Thyroid gland (tissue), 4 donors: ENCODE measurements around the gene DNTT. TPM values are rescaled to one million over a fixed set of nuclear protein-coding genes. Genes with fewer than 3 reads are reported as not detected.
A peak's percentile ranks its signal among the peaks of the same experiment; 100 is the strongest.

Source experiments
- DNase-seq, 2 donors: peaks; one replicate each; pipeline ENCODE4 v3.0.0-alpha.2; 2019
- H3K27ac ChIP-seq, 3 donors: fragments of 200-600 bp; sonication (generic); 1 replicate in 2 of 3; 2 replicates in 1 of 3; pipeline ENCODE4 v1.5.1; 2016 to 2019; ENCODE audit warnings: mild to moderate bottlenecking in 1 of 3, moderate library complexity in 1 of 3
- H3K27me3 ChIP-seq: fragments of 200-600 bp; sonication (generic); one replicate; pipeline ENCODE4 v1.5.1; 2019
- H3K36me3 ChIP-seq, 2 donors: fragments of 200-600 bp; sonication (generic); one replicate each; pipeline ENCODE4 v1.5.1; 2016 to 2019
- H3K4me1 ChIP-seq, 2 donors: fragments of 200-600 bp; sonication (generic); one replicate each; pipeline ENCODE4 v1.5.1; 2017 to 2019
- H3K4me3 ChIP-seq, 3 donors: fragments of 200-600 bp; sonication (generic); replicated peaks in 1 of 3; 1 replicate in 2 of 3; 2 replicates in 1 of 3; pipeline ENCODE4 v1.5.1; 2016; ENCODE audit warnings: mild to moderate bottlenecking in 1 of 3
- H3K9me3 ChIP-seq: fragments of 200-600 bp; sonication (generic); one replicate; pipeline ENCODE4 v1.5.1; 2017
- POLR2A ChIP-seq, 2 donors: fragments of 450-650 bp; IDR thresholded peaks; one replicate each; pipeline ENCODE4 v1.6.1; 2017; ENCODE audit warnings: antibody characterized with exemption in 2 of 2, mild to moderate bottlenecking in 2 of 2, moderate library complexity in 1 of 2
- WGBS, 2 donors: methylation state at CpG; one replicate each; pipeline ENCODE4 v1.1.5; 2017; 5-methylcytosine and 5-hydroxymethylcytosine counted together
- intact Hi-C: fragments of 100-400 bp; cut with DNase I; formaldehyde crosslinking; loops from one replicate; pipeline ENCODE4 v1.15.1; 2023
- total RNA-seq, 4 donors: library from RNA; depleted of rRNA; stranded (reverse); fragments of >200 nt; gene quantifications; one replicate each; pipeline ENCODE4 v1.2.3, GENCODE V29; 2016
- TF ChIP-seq, protein P1 (sequence below), 6 experiments: fragments of 200-600 bp in 3 of 6; fragments of 450-650 bp in 3 of 6; sonication (generic) in 3 of 6; IDR thresholded peaks; one replicate each; pipeline ENCODE4 v1.5.1; 2016 to 2019; ENCODE audit warnings: antibody characterized with exemption in 6 of 6, mild to moderate bottlenecking in 2 of 6, inconsistent platforms in 1 of 6, moderate library complexity in 1 of 6

DNTT gene
- total RNA-seq, 4 donors from 2014 or later: 0.88 TPM; not detected in 3

DNA sequence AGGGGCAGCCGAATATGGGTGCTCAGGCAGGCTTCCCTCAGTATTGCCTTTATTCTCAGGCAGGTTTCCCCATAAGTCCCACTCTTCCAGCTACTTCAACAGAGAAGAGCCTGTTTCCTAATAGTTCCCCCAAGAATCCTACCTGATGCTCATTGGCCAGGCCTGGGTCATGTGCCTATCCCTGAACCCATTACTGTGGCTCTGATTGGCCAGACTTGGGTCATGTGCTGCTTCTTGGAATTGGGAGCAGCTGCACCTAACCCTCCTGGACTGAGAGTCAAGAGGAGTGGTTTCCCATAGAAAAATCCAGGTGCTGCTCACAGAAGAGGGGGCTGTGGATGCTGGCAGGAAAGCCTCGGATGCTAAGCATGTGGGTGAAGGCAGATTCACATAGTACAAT is 32.9 kb downstream of the DNTT start:
- Histone ChIP-seq H3K36me3 (no peaks in the 10 kb centered on the region), H3K27me3 (no peaks in the 10 kb centered on the region), H3K27ac (no peak overlapping the region), H3K9me3 (no peaks in the 10 kb centered on the region), H3K4me3 (no peak overlapping the region), H3K4me1 (peaks cover 13 to 18% of the 10 kb centered on the region in 2 donors)
- WGBS, 2 donors: 87 to 95% methylated on average over 2 of the region's 2 CpGs
- TF ChIP-seq, protein P1, sequence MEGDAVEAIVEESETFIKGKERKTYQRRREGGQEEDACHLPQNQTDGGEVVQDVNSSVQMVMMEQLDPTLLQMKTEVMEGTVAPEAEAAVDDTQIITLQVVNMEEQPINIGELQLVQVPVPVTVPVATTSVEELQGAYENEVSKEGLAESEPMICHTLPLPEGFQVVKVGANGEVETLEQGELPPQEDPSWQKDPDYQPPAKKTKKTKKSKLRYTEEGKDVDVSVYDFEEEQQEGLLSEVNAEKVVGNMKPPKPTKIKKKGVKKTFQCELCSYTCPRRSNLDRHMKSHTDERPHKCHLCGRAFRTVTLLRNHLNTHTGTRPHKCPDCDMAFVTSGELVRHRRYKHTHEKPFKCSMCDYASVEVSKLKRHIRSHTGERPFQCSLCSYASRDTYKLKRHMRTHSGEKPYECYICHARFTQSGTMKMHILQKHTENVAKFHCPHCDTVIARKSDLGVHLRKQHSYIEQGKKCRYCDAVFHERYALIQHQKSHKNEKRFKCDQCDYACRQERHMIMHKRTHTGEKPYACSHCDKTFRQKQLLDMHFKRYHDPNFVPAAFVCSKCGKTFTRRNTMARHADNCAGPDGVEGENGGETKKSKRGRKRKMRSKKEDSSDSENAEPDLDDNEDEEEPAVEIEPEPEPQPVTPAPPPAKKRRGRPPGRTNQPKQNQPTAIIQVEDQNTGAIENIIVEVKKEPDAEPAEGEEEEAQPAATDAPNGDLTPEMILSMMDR (IDR thresholded peaks at IDR 0.05): no peak
- no peak for TF ChIP-seq POLR2A (IDR thresholded peaks at IDR 0.05)
- intact Hi-C loops: no loop called here
- no peak for DNase-seq

DNA sequence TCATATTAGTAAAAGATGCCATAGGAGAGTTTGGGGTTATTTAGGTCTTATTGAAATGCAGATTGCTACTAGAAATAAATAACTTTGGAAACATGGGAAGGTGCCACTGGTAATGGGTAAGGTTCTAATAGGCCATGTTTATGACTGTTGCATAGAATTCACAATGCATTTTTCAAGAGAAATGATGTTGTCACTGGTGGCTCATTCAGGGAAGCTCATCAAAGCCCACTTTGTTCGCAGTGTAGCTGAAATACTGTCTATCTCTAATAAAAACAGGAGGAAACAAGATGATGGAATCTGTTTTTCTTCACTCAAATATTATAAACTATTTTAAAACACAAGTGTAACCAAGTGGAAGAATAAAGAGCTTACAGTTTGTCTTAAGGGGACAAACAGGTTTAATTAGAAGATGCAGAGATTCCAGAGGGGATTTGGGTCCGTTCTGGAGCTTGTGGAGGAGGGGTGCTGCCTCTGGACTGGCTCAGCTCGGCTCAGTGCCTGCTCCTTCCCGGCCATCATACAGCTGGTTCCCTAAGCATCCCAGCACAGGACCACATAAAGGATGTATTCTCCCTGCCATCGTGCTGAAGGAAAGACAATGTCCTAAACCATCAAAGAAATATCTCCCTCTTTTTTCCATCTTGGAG is 34.2 kb downstream of the DNTT start:
- TF ChIP-seq, protein P1 (IDR thresholded peaks at IDR 0.05): no peak
- no peak for TF ChIP-seq POLR2A (IDR thresholded peaks at IDR 0.05)
- H3K36me3 ChIP-seq: no peaks in the 10 kb centered on the region

DNA sequence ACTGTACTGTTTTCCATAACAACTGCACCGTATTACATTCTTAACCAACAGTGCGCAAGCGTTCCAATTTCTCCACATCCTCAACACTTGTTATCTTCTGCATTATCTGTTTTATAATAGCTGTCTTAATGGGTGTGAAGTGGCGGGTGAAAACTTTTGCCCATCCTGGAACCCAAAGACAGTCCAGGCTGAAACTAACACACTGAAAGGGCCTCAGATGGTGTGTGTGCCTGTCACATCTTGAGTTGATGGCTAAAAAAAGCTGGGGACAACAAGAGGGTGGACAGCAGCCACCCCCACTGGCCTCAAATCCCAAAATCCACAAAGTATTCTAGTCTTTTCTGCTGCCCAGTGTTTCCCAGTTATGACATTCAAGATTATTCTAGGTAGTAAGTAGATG is 35.1 kb downstream of the DNTT start:
- Histone ChIP-seq H3K9me3 (no peaks in the 10 kb centered on the region), H3K4me3 (no peak overlapping the region), H3K4me1 (peaks cover 7 to 8% of the 10 kb centered on the region in 2 donors), H3K36me3 (no peaks in the 10 kb centered on the region), H3K27ac (no peak overlapping the region), H3K27me3 (no peaks in the 10 kb centered on the region)
- 98 to 99% methylated on average over 4 of the region's 4 CpGs for WGBS, 2 donors
- TF ChIP-seq, protein P1 (IDR thresholded peaks at IDR 0.05): no peak
- no peak for TF ChIP-seq POLR2A (IDR thresholded peaks at IDR 0.05)
- no peak for DNase-seq
- intact Hi-C loops: no loop called here

More for the DNA sequence above, 34.2 kb downstream of the DNTT start:
- Histone ChIP-seq H3K27ac (no peak overlapping the region), H3K4me3 (no peak overlapping the region), H3K9me3 (no peaks in the 10 kb centered on the region), H3K4me1 (peaks cover 8% of the 10 kb centered on the region in 2 donors), H3K27me3 (no peaks in the 10 kb centered on the region)
- DNase-seq: no peak
- WGBS, 2 donors: 47 to 51% methylated on average over 5 of the region's 5 CpGs
- intact Hi-C loops: no loop called here

DNA sequence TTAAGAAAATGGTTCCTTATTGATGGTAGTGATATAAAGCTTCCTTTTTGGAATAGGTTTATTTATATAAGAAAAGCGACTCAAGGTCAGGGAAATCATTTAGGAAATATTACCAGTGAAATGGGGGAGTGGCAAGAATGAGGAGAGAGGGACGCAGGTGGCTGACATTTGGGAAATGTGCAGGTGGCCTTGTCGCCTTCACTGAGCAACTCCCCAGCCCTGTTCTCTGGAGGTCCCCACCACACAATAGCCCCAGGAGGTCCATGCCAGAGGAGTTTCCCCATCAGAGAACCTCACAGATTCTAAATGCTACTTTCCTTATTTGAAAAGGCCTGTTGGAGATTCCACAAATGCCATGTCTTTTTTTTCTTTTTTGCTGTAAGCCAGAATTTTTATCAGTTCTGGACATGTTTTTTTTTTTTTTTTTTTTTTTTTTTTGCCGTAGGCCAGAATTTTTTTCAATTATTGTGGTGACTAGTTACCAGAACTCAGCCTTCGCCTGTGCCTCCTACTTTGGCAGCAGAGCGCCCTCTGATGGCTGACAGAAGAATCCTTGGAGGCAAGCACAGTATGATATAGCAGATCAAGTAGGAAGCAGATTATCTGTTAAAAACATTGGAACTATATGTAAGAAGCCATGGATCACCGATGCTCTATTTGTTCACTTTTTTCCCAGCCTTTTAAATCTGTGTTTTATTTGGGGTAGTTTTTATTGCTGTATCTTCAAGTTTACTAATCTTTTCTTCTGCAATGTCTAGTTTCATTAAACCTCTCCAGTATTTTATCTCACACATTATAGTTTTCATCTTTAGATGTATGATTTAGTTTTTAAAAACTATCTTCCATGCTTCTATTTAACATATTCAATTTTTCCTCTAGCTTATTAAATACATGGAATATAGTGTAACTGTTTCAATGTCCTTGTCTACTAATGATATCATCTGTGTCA is 36.0 kb downstream of the DNTT start:
- 38 to 41% methylated on average over 7 of the region's 7 CpGs for WGBS, 2 donors

More for the DNA sequence above, 36.0 kb downstream of the DNTT start:
- peak; percentile 61 to 69 for DNase-seq
- H3K4me1 ChIP-seq: peaks cover 3% of the 10 kb centered on the region in 2 donors
- H3K27me3 ChIP-seq: no peaks in the 10 kb centered on the region
- H3K4me3 ChIP-seq: no peak overlapping the region
- TF ChIP-seq, protein P1 (IDR thresholded peaks at IDR 0.05): peak in 5 of 6 experiments; percentile 35 to 66 (median 48)
- no peak for TF ChIP-seq POLR2A (IDR thresholded peaks at IDR 0.05)
- H3K36me3 ChIP-seq: no peaks in the 10 kb centered on the region
- H3K9me3 ChIP-seq: no peaks in the 10 kb centered on the region
- H3K27ac ChIP-seq: no peak overlapping the region
- intact Hi-C loops: no loop called here
